ACC112 (cell line): ENCODE measurements around the gene LPA.
"Not testable (repeated sequence)": the region's sequence is repeated elsewhere in the genome, so short reads cannot be mapped to it uniquely, and the experiment has no call there.

Source experiments
- H2AFZ ChIP-seq: fragments of 200-600 bp; sonication (generic); one replicate; pipeline ENCODE4 v1.6.0; 2017; ENCODE audit warnings: antibody characterized with exemption, low read length; ENCODE audit not compliant: unreplicated experiment
- H3K27ac ChIP-seq: fragments of 200-600 bp; sonication (generic); 2 replicates; pipeline ENCODE4 v1.5.1; 2014; ENCODE audit warnings: low read depth, mild to moderate bottlenecking, antibody characterized with exemption, low read length, moderate library complexity
- H3K27me3 ChIP-seq: fragments of 200-600 bp; sonication (generic); 2 replicates; pipeline ENCODE4 v1.6.1; 2014; ENCODE audit warnings: mild to moderate bottlenecking, antibody characterized with exemption, low read length, moderate library complexity, mixed read lengths; ENCODE audit not compliant: insufficient read depth
- H3K36me3 ChIP-seq: fragments of 200-600 bp; sonication (generic); 2 replicates; pipeline ENCODE4 v1.6.1; 2016; ENCODE audit warnings: mild to moderate bottlenecking, antibody characterized with exemption, low read length, moderate library complexity, mixed read lengths; ENCODE audit not compliant: insufficient read depth
- H3K4me1 ChIP-seq: fragments of 200-600 bp; sonication (generic); one replicate; pipeline ENCODE4 v1.6.1; 2016; ENCODE audit warnings: low read length, mixed read lengths; ENCODE audit not compliant: insufficient read depth, unreplicated experiment, control insufficient read depth
- H3K4me3 ChIP-seq: fragments of 200-600 bp; sonication (generic); 2 replicates; pipeline ENCODE4 v1.5.1; 2014; ENCODE audit warnings: mild to moderate bottlenecking, low read depth, low read length
- H3K79me2 ChIP-seq: fragments of 200-600 bp; sonication (generic); one replicate; pipeline ENCODE4 v1.6.0; 2016; ENCODE audit warnings: low read length; ENCODE audit not compliant: control insufficient read depth, unreplicated experiment, insufficient read depth

The LPA gene

GRCh38 chr6:160685762-160686450 lies 21.8 kb upstream of the LPA start:
- H2AFZ ChIP-seq = no peak overlapping the region
- H3K4me3 ChIP-seq = no peak overlapping the region
- H3K4me1 ChIP-seq = no peaks in the 10 kb centered on the region
- H3K36me3 ChIP-seq = no peaks in the 10 kb centered on the region
- H3K79me2 ChIP-seq = no peaks in the 10 kb centered on the region
- H3K27me3 ChIP-seq = no peaks in the 10 kb centered on the region
- no peak overlapping the region for H3K27ac ChIP-seq

GRCh38 chr6:160685101-160685761 lies 21.2 kb upstream of the LPA start:
- not testable (repeated sequence) for H3K36me3 ChIP-seq, H3K4me3 ChIP-seq, H3K27me3 ChIP-seq, H3K27ac ChIP-seq, H2AFZ ChIP-seq, H3K4me1 ChIP-seq, H3K79me2 ChIP-seq

GRCh38 chr6:160679402-160679769 lies 15.3 kb upstream of the LPA start:
- H3K27ac ChIP-seq = no peak overlapping the region
- no peak overlapping the region for H3K4me3 ChIP-seq
- H3K79me2 ChIP-seq = no peaks in the 10 kb centered on the region
- H2AFZ ChIP-seq = no peak overlapping the region
- H3K27me3 ChIP-seq = no peaks in the 10 kb centered on the region
- no peaks in the 10 kb centered on the region for H3K36me3 ChIP-seq
- H3K4me1 ChIP-seq = no peaks in the 10 kb centered on the region

GRCh38 chr6:160678744-160679401 lies 14.8 kb upstream of the LPA start:
- no peaks in the 10 kb centered on the region for H3K36me3 ChIP-seq
- no peaks in the 10 kb centered on the region for H3K4me1 ChIP-seq
- no peaks in the 10 kb centered on the region for H3K27me3 ChIP-seq
- H3K4me3 ChIP-seq = no peak overlapping the region
- no peak overlapping the region for H3K27ac ChIP-seq
- no peak overlapping the region for H2AFZ ChIP-seq
- no peaks in the 10 kb centered on the region for H3K79me2 ChIP-seq

GRCh38 chr6:160678230-160678629 lies 14.2 kb upstream of the LPA start:
- Histone ChIP-seq H3K36me3 (no peaks in the 10 kb centered on the region), H3K27me3 (no peaks in the 10 kb centered on the region), H2AFZ (no peak overlapping the region), H3K4me1 (no peaks in the 10 kb centered on the region), H3K4me3 (no peak overlapping the region), H3K27ac (no peak overlapping the region), H3K79me2 (no peaks in the 10 kb centered on the region)

- not testable (repeated sequence) for H3K4me3 ChIP-seq, H3K27me3 ChIP-seq, H3K27ac ChIP-seq, H3K4me1 ChIP-seq, H3K36me3 ChIP-seq, H2AFZ ChIP-seq, H3K79me2 ChIP-seq
These were observed 12.3 kb upstream of the LPA start for GRCh38 chr6:160676418-160676817.

GRCh38 chr6:160668589-160668988 lies 4.5 kb upstream of the LPA start:
- Histone ChIP-seq H3K4me3 (no peak overlapping the region), H3K79me2 (no peaks in the 10 kb centered on the region), H3K27ac (no peak overlapping the region), H3K27me3 (no peaks in the 10 kb centered on the region), H3K36me3 (no peaks in the 10 kb centered on the region), H2AFZ (no peak overlapping the region), H3K4me1 (no peaks in the 10 kb centered on the region)

GRCh38 chr6:160667639-160668481 lies 3.8 kb upstream of the LPA start:
- no peaks in the 10 kb centered on the region for H3K27me3 ChIP-seq
- no peaks in the 10 kb centered on the region for H3K4me1 ChIP-seq
- H2AFZ ChIP-seq = no peak overlapping the region
- no peak overlapping the region for H3K27ac ChIP-seq
- H3K4me3 ChIP-seq = no peak overlapping the region
- no peaks in the 10 kb centered on the region for H3K79me2 ChIP-seq
- no peaks in the 10 kb centered on the region for H3K36me3 ChIP-seq

GRCh38 chr6:160662842-160663241 lies 1.2 kb downstream of the LPA start:
- no peaks in the 10 kb centered on the region for H3K4me1 ChIP-seq
- H3K27me3 ChIP-seq = no peaks in the 10 kb centered on the region
- H2AFZ ChIP-seq = no peak overlapping the region
- no peaks in the 10 kb centered on the region for H3K36me3 ChIP-seq
- H3K27ac ChIP-seq = no peak overlapping the region
- H3K79me2 ChIP-seq = no peaks in the 10 kb centered on the region
- no peak overlapping the region for H3K4me3 ChIP-seq

GRCh38 chr6:160662429-160662828 lies 1.6 kb downstream of the LPA start:
- Histone ChIP-seq H2AFZ (no peak overlapping the region), H3K27me3 (no peaks in the 10 kb centered on the region), H3K4me3 (no peak overlapping the region), H3K4me1 (no peaks in the 10 kb centered on the region), H3K27ac (no peak overlapping the region), H3K79me2 (no peaks in the 10 kb centered on the region), H3K36me3 (no peaks in the 10 kb centered on the region)
